ENCODE measurements around the gene ZNF497.

ZNF497 gene

DNA sequence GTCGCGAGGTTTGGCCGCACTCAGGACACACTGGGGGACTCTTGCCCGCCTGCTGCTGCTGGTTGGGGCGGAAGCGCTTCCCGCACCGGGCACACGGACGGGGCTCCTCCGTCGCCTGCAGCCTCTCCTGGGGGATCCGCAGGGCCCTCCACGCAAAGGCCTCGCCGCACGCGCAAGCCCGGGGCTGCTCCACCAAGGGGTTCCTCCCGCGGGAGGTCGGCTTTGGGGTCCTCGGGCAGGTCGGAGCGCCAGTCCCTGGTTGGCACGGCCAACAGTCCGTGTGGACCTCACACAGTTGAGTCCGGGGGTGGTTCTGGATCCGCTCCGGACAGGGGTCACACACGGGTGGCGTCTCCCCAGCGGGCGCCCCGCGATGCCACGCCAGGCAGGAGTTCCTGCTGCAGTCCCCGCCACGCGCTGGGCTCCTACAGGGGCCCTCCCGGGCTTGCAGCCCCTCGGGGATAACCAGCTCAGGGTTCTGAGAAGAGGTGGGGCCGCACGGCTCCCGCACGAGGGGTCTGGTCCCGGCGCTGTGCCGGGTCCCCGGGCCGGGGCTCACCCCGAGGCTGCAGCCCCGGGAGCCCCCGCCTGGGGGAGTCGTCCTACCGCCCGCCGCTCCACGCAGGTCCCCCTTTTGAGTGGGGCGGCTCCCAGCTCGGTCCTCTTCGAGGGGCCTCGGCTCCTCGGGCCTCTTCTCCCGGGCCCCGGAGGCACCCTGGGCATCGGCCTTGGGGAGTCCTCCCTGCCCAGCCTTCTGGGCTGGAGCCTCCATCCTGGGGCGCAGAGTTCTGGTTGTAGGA is 6.2 kb upstream of the ZNF497 start:
- in situ Hi-C loops (cut with HindIII; ENCODE audit: low sequenced_read_pairs) = no loop called here

DNA sequence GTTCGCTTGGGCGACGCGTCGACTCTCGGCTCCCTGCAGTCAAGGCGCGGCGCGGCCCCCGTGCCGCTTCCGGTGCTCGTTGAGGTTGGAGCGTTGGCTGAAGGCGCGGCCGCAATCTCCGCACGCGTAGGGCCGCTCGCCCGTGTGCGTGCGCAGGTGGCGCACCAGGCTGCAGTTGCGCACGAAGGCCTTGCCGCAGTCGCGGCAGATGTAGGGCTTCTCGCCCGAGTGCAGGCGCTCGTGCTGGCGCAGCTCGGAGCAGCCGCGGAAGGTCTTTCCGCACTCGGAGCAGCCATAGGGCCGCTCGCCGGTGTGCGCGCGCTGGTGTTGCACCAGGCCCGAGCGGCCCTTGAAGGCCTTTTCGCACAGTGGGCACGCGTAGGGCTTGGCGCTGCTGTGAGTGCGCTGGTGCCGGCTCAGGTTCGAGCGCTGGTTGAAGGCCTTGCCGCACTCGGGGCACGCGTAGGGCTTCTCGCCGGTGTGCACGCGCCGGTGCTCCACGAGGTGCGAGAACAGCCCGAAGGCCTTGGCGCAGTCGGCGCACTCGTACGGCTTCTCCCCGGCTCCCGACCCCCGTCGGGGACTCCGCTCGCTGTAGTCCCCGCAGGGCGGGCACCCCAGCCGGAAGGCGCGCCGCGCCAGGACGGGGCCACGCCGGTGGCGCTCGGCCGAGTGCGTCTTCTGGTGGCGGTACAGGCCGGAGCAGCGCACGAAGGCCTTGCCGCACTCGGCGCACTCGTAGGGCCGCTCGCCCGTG is 5.3 kb upstream of the ZNF497 start:
- in situ Hi-C loops (cut with HindIII; ENCODE audit: low sequenced_read_pairs) = no loop called here

DNA sequence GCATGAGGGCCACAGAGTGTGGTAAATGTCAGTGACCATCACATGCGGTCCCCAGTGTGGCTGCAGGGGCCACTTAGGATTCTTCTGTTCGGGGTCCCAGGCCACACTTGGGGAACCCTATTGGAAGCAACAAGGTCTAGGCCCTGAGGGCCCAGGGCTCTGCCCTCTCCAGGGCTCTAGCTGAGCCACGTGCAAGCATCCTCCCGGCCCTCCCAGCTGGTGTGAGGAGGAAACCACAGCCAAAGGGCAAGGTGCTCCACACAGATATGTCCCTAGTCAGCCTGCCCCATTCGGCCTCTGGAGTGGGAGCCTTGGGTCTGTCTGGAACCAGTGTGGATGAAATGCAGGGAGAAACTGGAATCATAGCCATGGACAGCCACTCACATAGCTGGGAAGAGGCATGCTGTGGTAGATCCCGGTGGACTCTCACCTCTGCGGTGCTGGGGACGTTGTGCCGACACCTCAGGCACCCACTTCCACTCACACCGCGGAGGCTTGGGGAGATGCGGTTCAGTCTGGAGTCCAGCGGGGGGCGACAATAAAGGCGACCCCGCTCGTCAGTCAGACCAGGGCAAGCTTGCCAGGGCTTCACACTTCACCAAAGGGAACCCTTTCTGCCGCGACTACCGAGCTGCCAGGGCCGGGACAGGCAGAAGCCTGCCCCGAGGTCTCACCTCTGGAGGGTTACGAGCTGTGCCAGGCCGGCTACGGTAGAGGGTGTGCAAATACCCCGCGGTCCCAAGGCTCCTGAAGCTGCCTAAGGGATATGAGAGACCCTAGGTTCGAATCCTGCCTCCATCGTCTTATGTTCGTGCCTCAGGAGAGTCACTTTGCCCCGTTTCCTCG is 4.3 kb upstream of the ZNF497 start:
- in situ Hi-C loops (cut with HindIII; ENCODE audit: low sequenced_read_pairs) = no loop called here

DNA sequence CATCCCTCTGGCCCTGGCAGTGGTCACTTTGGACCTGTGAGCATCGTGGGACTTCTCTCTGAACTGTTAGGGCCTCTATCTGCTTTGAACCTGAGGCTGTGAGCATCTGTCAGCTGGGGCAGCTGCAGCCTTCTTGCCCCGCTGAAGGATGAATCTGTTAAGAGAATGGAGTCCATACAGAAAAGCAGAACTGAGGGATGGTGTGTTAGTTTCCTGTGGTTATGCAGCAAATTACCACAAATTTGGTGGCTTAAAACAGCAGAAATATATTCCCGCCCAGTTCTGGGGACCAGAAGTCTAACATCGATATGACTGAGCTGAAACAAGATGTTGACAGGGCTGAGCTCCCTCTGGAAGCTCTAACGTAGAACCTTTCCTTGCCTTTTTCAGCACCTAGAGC is 1.6 kb upstream of the ZNF497 start:
- in situ Hi-C loops (cut with HindIII; ENCODE audit: low sequenced_read_pairs) = no loop called here

DNA sequence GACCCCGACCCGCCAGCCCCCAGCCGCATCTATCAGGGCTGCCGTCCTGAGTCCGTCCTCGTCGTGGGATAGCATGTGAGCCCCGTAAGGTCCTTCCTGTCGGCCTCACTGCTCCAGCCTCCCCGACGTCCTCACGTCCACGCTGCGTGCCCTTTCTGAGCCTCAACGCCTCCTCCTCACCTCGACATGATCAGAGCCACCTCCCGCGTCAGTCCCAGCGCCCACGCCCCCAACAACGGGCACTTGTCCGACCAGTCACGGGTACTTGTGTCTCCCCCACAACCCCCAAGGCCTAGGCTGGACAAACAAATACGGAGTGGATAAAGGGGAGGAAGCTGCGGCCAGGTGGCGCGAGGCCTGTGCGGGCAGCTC is 665 bp downstream of the ZNF497 start:
- in situ Hi-C loops (cut with HindIII; ENCODE audit: low sequenced_read_pairs) = no loop called here

DNA sequence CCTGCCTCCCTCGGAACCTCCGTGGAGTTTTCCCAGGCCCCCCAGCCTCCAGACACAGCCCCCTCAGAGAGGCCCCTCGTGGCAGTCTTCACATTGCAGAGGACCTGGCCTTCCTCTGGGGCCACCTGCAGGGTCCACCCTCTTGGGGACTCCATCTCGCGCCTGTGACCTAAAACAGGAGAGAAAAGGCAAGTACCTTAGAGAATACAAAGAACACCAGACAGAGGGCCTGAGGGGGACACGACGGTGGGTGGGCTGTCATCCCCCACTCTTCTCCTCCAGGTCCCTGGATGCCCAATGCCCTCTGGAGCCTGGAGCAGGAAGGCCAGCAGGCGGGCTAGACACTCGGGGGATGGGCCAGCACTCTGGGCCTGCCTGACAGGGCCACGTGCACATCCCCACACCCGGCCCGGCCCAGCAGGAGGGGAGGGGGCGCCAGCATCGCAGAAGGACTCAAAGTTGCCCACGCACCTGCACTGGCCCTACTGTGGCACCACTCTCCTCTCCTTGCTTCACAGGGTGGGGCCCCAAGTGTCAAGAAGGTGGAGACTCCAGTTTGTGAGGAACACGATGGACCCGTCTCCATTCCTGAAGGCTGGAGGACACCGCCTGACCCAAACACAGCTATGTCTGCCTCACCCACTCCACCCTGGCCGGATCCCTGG is 4.9 kb downstream of the ZNF497 start:
- in situ Hi-C loops (cut with HindIII; ENCODE audit: low sequenced_read_pairs) = no loop called here

DNA sequence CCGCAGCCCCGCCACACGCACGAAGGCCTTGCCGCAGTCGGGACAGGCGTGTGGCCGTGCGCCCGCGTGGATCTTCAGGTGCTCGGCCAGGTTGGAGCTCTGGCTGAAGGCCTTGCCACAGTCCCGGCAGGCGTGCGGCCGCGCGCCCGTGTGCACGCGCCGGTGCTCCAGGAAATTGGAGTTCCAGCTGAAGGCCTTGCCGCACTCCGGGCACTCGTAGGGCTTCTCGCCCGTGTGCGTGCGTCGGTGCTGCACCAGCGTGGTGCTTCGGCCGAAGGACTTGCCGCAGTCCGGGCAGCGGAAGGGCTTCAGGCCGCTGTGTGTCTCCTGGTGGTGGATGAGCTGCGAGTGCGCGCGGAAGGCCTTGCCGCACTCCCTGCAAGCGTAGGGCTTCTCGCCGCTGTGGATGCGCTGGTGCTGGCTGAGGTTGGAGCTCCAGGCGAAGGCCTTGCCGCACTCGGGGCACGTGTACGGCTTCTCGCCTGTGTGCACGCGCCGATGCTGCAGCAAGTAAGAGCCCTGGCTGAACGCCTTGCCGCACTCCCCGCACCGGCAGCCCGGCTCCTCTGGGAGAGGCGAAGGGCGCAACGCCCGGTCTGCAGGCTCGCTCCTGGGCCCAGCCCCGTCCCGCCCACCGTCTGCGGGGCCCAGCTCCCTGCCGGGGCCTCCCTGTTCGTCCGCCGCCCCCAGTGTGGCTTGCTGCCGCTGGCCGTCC is 5.6 kb downstream of the ZNF497 start:
- in situ Hi-C loops (cut with HindIII; ENCODE audit: low sequenced_read_pairs) = no loop called here

DNA sequence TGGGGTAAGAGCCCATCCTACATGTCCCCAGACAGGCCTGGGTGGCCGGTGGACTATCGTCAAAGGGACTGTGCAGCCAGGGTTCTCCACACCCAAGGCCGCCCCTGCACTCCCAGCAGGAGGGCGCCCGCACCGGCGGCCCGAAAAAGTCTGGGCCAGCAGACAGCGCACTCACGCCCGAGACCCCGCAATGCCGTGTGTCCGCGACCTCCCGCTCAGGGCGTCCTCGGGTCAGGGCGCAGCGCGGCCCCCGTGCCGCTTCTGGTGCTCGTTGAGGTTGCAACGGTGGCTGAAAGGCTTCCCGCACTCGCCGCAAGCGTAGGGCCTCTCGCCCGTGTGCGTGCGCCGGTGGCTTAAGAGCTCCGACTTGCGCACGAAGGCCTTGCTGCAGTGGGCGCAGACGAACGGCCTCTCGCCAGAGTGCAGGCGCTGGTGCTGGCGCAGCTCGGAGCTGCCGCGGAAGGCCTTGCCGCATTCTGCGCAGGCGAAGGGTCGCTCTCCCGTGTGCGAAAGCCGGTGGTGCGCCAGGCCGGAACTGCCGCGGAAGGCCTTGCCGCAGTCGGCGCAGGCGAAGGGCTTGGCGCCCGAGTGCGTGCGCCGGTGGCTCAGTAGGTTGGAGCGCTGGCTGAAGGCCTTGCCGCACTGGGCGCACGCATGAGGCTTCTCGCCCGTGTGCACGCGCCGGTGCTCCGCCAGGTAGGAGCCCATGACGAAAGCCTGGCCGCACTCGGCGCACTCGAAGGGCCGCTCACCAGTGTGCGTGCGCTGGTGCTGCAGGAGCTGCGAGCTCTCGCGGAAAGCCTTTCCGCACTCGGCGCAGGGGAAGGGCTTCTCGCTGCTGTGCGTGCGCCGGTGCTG is 6.4 kb downstream of the ZNF497 start:
- in situ Hi-C loops (cut with HindIII; ENCODE audit: low sequenced_read_pairs) = no loop called here

DNA sequence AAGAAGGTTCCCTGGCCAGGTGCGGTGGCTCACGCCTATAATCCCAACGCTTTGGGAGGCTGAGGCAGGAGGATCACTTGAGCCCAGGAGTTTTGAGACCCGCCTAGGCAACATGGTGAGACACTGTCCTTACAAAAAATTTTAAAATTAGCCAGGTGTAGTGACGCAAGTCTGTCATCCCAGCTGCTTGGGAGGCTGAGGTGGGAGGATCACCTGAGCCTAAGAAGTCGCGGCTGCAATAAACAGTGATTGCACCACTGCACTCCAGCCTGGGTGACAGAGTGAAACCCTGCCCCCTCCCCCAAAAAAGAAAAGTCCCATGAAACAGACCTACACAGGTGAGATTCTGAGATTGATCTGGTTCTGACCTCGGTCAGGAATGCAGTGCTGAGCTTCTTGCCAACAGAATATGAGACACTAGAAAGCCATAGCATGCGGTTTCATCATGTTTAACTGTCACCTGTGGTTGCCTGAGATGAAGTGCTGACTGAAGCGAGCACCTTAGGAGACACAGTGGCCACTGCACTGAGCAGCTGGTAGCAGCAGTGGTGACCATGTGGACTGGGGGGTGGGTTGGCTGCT is 7.2 kb downstream of the ZNF497 start:
- in situ Hi-C loops (cut with HindIII; ENCODE audit: low sequenced_read_pairs) = no loop called here

DNA sequence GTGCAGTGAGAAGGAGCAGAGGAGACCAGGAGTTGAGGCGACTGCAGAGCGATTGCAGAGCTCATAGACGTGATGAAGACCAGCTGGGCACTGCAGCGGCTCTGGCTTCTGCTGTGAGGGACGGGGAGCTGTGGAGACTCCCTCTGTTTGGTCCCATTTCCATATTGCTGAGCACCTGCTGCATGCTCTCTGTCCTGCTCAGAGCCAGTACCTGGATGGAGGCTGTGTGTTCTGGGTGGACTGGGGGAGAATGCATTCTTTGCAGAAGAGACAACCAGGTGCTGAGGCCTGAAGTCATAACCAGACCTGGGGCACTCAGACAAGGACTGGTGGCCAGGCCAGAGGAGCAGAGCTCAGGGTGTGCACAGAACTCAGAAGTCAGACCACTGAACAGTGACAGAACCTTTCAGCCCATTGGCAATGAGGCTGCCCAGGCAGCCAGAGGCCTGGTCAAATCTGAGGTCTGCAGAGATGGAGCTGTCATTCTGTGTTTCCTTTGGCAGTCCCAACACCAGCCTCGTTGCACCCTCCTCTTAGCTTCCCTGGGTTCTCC is 8.0 kb downstream of the ZNF497 start:
- in situ Hi-C loops (cut with HindIII; ENCODE audit: low sequenced_read_pairs) = no loop called here

DNA sequence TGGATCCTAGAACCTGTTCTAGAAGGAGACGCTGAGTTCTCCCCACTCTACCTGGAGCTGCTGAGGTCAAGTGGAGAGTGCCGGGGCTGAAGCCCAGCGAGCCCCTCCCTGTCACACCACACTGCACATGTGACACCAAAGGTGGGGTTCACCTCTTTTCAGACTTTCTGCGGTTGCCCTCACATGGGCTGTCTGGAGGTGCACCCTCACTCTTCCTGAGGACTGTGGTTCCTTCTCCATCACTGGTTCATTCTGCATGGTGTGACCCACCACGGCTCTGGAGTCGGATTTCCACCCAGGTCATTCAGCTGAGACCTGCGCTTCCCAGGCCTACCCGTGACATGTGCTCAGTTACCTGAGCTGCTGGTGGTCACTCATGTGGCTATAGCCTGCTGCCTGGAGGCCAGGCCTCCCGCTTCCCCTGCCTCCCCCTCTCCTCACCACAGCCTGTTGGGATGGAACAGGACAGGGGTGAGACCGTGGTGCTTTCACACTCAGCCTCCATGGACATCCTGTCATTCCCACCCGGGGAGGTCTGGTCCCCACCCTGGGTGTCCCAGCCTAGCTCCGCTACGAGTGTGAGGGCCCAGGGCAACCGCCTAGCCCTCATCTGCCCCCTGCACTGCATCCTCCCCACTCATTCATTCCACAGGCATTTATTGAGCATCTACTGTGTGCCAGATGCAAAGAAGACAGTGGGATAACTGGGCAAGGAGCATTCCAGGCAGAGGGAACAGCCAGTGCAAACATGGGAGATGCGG is 8.7 kb downstream of the ZNF497 start:
- in situ Hi-C loops (cut with HindIII; ENCODE audit: low sequenced_read_pairs) = no loop called here

DNA sequence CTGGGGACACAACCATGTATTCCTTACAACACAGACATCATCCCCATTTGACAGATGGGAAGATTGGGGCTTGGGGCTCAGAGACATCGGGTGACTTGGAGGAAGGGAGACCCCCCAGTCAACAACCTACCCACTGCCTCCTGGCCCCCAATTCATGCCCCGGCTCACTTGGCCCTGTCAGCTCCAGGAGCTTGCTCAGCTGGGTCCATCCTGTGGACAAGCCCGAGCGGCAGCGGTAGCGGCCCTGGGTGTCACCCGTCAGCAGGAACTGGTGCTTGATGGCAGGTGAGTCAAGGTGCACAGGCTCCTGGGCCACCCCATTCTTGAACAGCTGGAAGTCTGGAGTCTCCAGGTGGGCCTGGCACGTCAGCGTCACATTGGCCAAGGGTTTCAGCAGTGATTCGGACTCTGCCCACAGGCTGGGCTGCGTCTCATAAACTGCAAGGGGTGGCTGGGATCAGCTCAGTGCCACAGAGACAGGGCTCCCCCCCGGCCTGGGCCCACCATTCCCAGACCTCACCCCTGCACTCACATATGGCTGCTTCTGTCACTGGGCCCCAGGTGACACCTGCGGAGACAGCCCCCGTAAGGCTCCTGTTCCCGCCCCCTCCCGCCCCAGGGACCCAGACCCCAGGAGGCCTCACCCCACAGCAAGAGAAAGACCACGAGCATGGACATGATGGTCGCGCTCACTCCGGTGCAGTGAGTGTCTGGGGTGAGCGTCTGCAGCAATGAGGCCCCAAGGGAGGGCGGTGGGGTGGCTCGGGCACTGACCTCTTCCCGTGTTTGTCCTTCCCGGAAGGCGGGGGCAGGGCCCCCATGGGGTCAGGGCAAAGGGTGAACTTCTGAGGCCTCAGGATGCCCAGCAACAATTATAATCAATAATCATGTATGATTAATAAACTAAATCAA is 9.5 kb downstream of the ZNF497 start, which contains the start of gene A1BG:
A1BG (minus strand) TSS at position 733 of the 912 bp plus-strand sequence; CDS start at position 678, 55 bp downstream.
- in situ Hi-C loops (cut with HindIII; ENCODE audit: low sequenced_read_pairs) = no loop called here

DNA sequence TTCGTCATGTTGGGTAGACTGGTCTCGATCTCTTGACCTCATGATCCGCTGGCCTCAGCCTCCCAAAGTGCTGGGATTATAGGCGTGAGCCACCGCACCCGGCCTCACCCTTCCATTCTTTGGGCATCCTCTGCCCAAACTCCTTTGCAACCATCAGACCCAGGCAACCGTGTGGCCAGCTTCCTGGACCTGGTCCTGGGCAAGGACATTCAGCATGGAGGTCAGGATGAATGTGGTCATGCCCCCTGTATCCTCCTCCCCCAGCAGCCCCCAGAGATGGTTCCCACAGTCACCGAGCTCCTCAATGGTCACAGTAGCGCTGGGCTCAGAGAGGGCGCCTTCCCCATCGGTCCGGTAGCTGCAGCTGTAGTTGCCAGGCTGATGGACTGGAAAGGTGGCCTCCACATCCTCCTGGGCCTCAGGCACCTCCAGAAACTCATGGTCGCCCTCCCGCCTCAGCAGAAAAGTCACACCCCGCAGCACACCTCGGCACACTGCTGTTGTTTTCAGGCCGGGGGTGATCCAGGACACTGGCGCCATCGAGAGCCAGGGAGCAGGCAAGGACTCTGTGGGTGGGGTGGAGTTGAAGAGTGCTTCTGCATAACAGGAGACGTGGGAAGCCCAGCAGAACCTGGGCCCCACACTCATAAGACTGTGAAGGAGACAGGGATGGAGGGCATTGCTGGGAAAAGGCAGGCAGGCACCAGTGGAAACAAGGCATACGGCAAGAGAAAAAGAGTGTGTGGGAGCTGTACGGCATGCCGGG is 10.4 kb downstream of the ZNF497 start:
- in situ Hi-C loops (cut with HindIII; ENCODE audit: low sequenced_read_pairs) = no loop called here

DNA sequence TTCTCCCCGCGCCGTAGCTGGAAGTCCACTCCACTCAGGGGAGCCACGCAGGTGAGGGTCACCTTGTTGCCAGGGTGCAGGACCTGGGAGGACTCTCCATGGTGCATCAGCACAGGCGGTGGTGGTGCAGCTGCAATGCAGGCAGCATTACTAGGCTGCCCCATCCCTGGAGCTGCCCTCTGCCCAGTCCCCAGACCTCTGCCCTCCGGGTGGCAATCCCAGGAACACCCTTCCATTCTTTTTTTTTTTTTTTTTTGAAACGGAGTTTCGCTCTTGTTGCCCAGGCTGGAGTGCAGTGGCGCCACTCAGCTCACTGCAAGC is 11.0 kb downstream of the ZNF497 start:
- in situ Hi-C loops (cut with HindIII; ENCODE audit: low sequenced_read_pairs) = no loop called here

DNA sequence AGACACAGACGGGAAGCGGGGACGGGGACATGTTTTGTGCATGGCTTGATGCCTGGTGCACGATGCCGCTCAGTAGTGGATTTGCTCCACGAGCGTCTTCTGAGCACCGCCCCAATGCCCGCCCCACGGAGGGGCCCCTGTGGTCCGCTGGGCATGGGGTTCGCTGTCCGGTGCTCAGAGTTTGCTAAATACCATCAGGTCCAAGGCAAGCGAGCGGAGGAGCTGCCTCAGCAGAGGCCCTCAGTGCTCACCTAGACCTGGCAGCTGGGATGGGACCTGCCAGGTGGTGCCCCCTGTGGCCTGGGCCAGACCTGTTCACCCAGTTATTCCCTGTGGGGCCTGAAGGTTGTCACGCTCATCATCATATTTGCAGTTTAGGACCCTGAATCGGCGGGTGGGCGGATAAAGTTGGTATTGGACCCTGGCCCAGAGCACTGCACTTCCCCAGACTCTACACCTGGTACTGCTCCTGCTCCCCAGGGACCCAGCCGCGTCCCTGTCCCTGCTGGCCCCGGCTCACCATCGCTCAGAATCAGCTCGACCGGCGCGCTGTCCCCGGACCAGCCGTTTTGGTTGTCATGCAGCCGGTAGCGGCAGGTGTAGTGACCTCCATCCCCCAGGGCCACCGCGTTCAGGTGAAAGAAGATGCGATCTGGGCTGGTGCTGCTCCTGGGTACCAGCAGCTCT is 11.5 kb downstream of the ZNF497 start:
- in situ Hi-C loops (cut with HindIII; ENCODE audit: low sequenced_read_pairs) = no loop called here

Measured in endothelial cell of hepatic sinusoid (primary cell).